HG03439 (cell line): ENCODE results near the gene TMEM184C.
A peak's percentile ranks its signal among the peaks of the same experiment; 100 is the strongest.

ENCODE experiments used
- ATAC-seq: cut with Tn5 transposase; IDR thresholded peaks from one replicate; pipeline ENCODE4 v1.9.1; 2021; ENCODE audit warnings: mild to moderate bottlenecking, moderate library complexity; ENCODE audit not compliant: unreplicated experiment

Gene TMEM184C

GRCh38 chr4:147648656-147649055, 31.5 kb downstream of the TMEM184C start:
- ATAC-seq = no peak

- no peak for ATAC-seq
Observed at GRCh38 chr4:147651563-147651962, 34.4 kb downstream of the TMEM184C start.

GRCh38 chr4:147655639-147656038, 38.4 kb downstream of the TMEM184C start:
- ATAC-seq = no peak

- no peak for ATAC-seq
Observed at GRCh38 chr4:147658501-147658900, 41.3 kb downstream of the TMEM184C start.

GRCh38 chr4:147674073-147674472, 56.9 kb downstream of the TMEM184C start:
- ATAC-seq = no peak

- no peak for ATAC-seq
Observed at GRCh38 chr4:147674496-147674895, 57.3 kb downstream of the TMEM184C start.

GRCh38 chr4:147678106-147678505, 60.9 kb downstream of the TMEM184C start:
- ATAC-seq = no peak

- ATAC-seq = no peak
Observed at GRCh38 chr4:147678796-147679549, 61.8 kb downstream of the TMEM184C start.

- ATAC-seq = no peak
Observed at GRCh38 chr4:147682755-147683154, 65.6 kb downstream of the TMEM184C start.

- ATAC-seq = no peak
Observed at GRCh38 chr4:147683188-147683591, 66.0 kb downstream of the TMEM184C start.

- peak; percentile 99 for ATAC-seq
Observed at GRCh38 chr4:147683717-147684700, 66.8 kb downstream of the TMEM184C start, which contains the start of gene PRMT9. Gene PRMT9, minus strand, starts transcription at chr4:147684163. Its CDS starts 176 bp downstream, at chr4:147683987.

GRCh38 chr4:147689067-147689466, 71.9 kb downstream of the TMEM184C start:
- ATAC-seq = no peak

- ATAC-seq = no peak
Observed at GRCh38 chr4:147691820-147692219, 74.6 kb downstream of the TMEM184C start.

GRCh38 chr4:147693218-147693617, 76.0 kb downstream of the TMEM184C start:
- ATAC-seq = no peak

- ATAC-seq = no peak
Observed at GRCh38 chr4:147696866-147697265, 79.7 kb downstream of the TMEM184C start.

GRCh38 chr4:147704846-147705245, 87.6 kb downstream of the TMEM184C start:
- no peak for ATAC-seq

GRCh38 chr4:147707892-147708672, 90.9 kb downstream of the TMEM184C start:
- ATAC-seq = peak; percentile 77

GRCh38 chr4:147709999-147710398, 92.8 kb downstream of the TMEM184C start:
- no peak for ATAC-seq

- ATAC-seq = no peak
Observed at GRCh38 chr4:147714575-147715401, 97.6 kb downstream of the TMEM184C start.

GRCh38 chr4:147717878-147718277, 100.7 kb downstream of the TMEM184C start:
- ATAC-seq = peak; percentile 90
